CD4-positive, alpha-beta memory T cell (primary cell): ENCODE data around the gene KLHL15. TPM values are rescaled to one million over a fixed set of nuclear protein-coding genes. Genes with fewer than 3 reads are reported as not detected.

Source experiments
- CTCF ChIA-PET: fragments of 350-600 bp; sonication (Branson Sonifier 250); formaldehyde crosslinking; loops from one replicate; lab custom pipeline; 2021; ENCODE audit warnings: inconsistent platforms; ENCODE audit not compliant: partially characterized antibody; lab: Charles Lee
- POLR2A ChIA-PET: fragments of 350-600 bp; sonication (Branson Sonifier 250); formaldehyde crosslinking; loops from one replicate; lab custom pipeline; 2021; ENCODE audit not compliant: partially characterized antibody; lab: Charles Lee
- DNase-seq, 5 donors: peaks; one replicate each; pipeline versions ENCODE4 v3.0.0 to v3.0.0-alpha.2; 2020 to 2022; ENCODE audit warnings: mixed read lengths in 1 of 5
- H3K27ac ChIP-seq: one replicate; pipeline ENCODE4 v1.7.0; 2013; ENCODE audit warnings: low read depth, low read length
- H3K27me3 ChIP-seq: 2 replicates; pipeline ENCODE4 v1.7.0; 2013; ENCODE audit warnings: mild to moderate bottlenecking, low read length, moderate library complexity; ENCODE audit not compliant: insufficient read depth
- H3K36me3 ChIP-seq: 2 replicates; pipeline ENCODE4 v1.7.0; 2013; ENCODE audit warnings: mild to moderate bottlenecking, low read length, moderate library complexity; ENCODE audit not compliant: insufficient read depth
- H3K4me1 ChIP-seq: 2 replicates; pipeline ENCODE4 v1.7.0; 2013; ENCODE audit warnings: mild to moderate bottlenecking, low read length, moderate library complexity; ENCODE audit not compliant: insufficient read depth
- H3K4me3 ChIP-seq, 2 donors: one replicate each; pipeline ENCODE4 v1.7.0; 2013; ENCODE audit warnings: low read length in 2 of 2, mild to moderate bottlenecking in 1 of 2
- H3K9me3 ChIP-seq, 2 donors: one replicate each; pipeline ENCODE4 v1.7.0; 2013; ENCODE audit warnings: low read length in 2 of 2, control low read depth in 1 of 2; ENCODE audit not compliant: control insufficient read depth in 1 of 2
- H3K27ac Mint-ChIP-seq, 7 donors: one replicate each; pipeline ENCODE4 v1.8.0; 2020 to 2021; ENCODE audit warnings: mixed read lengths in 7 of 7, mild to moderate bottlenecking in 6 of 7, inconsistent platforms in 3 of 7, moderate library complexity in 3 of 7
- H3K27me3 Mint-ChIP-seq, 2 donors: one replicate each; pipeline ENCODE4 v1.8.0; 2020 to 2021; ENCODE audit warnings: mixed read lengths in 2 of 2
- H3K36me3 Mint-ChIP-seq, 2 donors: one replicate each; pipeline ENCODE4 v1.8.0; 2020 to 2021; ENCODE audit warnings: mixed read lengths in 2 of 2, inconsistent platforms in 1 of 2, mild to moderate bottlenecking in 1 of 2
- H3K4me1 Mint-ChIP-seq, 4 donors: one replicate each; pipeline ENCODE4 v1.8.0; 2020 to 2021; ENCODE audit warnings: mixed read lengths in 4 of 4, mild to moderate bottlenecking in 1 of 4
- H3K4me3 Mint-ChIP-seq, 8 donors: one replicate each; pipeline ENCODE4 v1.8.0; 2020 to 2021; ENCODE audit warnings: mixed read lengths in 8 of 8, mild to moderate bottlenecking in 7 of 8, moderate library complexity in 6 of 8, inconsistent platforms in 3 of 8
- H3K9me3 Mint-ChIP-seq, 8 donors: one replicate each; pipeline ENCODE4 v1.8.0; 2020 to 2021; ENCODE audit warnings: mixed read lengths in 8 of 8, mild to moderate bottlenecking in 5 of 8, inconsistent platforms in 3 of 8, moderate library complexity in 1 of 8
- intact Hi-C: fragments of 100-400 bp; cut with micrococcal nuclease; formaldehyde crosslinking; loops from one replicate; pipeline ENCODE4 v1.15.1; 2023
- polyA plus RNA-seq, 2 donors: library from polyadenylated mRNA; unstranded; fragments of 300-500 nt; fragmentation: Illumina TruSeq; gene quantifications; one replicate each; pipeline ENCODE4 v1.2.3, GENCODE V29; 2021
- total RNA-seq, 2 experiments: library from RNA; stranded (reverse); gene quantifications; one replicate each; pipeline ENCODE4 v1.2.3, GENCODE V29; 2021

KLHL15 gene
- total and polyA plus RNA-seq, 4 experiments from 2014 or later: 1.3 to 7.9 (median 4.4) TPM

DNA sequence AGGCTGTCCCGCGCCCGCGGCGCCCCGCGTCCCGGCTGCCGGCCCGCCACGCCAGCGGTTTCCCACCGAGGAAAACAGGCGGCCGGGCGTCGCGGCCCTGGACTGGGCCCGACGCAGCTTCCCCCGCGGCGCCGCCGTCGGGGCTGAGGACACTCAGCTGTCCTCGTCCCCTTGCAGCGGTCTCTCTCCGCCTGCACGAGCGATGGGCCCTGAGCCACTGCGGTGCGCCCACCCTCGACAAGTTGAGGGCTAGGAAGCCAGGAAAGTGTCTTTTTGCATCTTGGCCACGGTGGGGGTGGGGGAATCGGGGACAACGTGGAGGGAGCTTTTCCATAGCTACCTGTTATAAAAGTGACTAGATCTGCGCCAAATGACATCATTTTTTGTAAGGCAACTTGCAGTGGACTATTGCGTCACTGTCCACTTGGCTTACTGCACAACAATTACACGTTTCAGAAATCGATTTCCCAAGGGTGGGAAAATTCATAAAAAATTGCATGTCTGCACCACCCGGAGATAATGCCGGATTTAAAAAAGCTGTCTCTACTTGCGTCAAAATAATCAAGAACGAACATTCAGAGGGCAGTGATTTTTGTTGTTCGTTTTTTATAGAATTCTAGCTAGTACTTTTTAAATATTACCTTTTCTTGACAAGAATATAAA is 1.1 kb downstream of the KLHL15 start:
- Mint-ChIP-seq H3K4me3 (peak overlapping the region; percentile 81 to 88 (median 84)), H3K4me1 (peaks cover 9 to 23% (median 18%) of the 10 kb centered on the region in 4 donors), H3K9me3 (peaks cover 0 to 4% (median 0%) of the 10 kb centered on the region in 8 donors), H3K27me3 (no peaks in the 10 kb centered on the region), H3K36me3 (peaks cover 4 to 8% of the 10 kb centered on the region in 2 donors), H3K27ac (peak overlapping the region; percentile 85 to 93 (median 93))
- ChIA-PET POLR2A (interaction anchor here (0.7 to 5.1 kb wide), 12 partner anchors 9 to 283 kb away, joined by 3 to 76 read pairs (median 4); partner anchors contain the start of genes ACOT9, APOO, CXorf58 and EIF2S3), CTCF (interaction anchor here (0.8 to 2.7 kb wide), 9 partner anchors 9 to 328 kb away, joined by 3 to 48 read pairs (median 7); partner anchors contain the start of genes APOO, CXorf58 and EIF2S3)
- H3K4me1 ChIP-seq: peaks cover 21% of the 10 kb centered on the region
- no peaks in the 10 kb centered on the region for H3K9me3 ChIP-seq
- peak overlapping the region; percentile 75 for H3K27ac ChIP-seq
- H3K27me3 ChIP-seq: no peaks in the 10 kb centered on the region
- no peaks in the 10 kb centered on the region for H3K36me3 ChIP-seq
- intact Hi-C loops: loop anchor here (1.0 to 2.0 kb wide), 4 partner anchors 28 to 125 kb away; partner anchors contain the start of genes CXorf58 and EIF2S3
- peak overlapping the region; percentile 17 to 53 for H3K4me3 ChIP-seq
- peak in 1 of 5 donors; percentile 43 for DNase-seq

- Mint-ChIP-seq H3K9me3 (peaks cover 0 to 4% (median 0%) of the 10 kb centered on the region in 8 donors), H3K27ac (peak overlapping the region in 5 of 7 donors; percentile 59 to 92 (median 75)), H3K4me1 (peaks cover 14 to 29% (median 22%) of the 10 kb centered on the region in 4 donors), H3K27me3 (no peaks in the 10 kb centered on the region), H3K4me3 (peak overlapping the region; percentile 62 to 94 (median 88)), H3K36me3 (peaks cover 4 to 8% of the 10 kb centered on the region in 2 donors)
- no peaks in the 10 kb centered on the region for H3K27me3 ChIP-seq
- H3K27ac ChIP-seq: peak overlapping the region; percentile 75
- DNase-seq: peak; percentile 77 to 82 (median 80)
- POLR2A ChIA-PET: interaction anchor here (0.6 to 5.1 kb wide), 10 partner anchors 29 to 282 kb away, joined by 3 to 76 read pairs (median 6); partner anchors contain the start of genes ACOT9, APOO, CXorf58 and EIF2S3
- H3K36me3 ChIP-seq: no peaks in the 10 kb centered on the region
- CTCF ChIA-PET: interaction anchor here (0.8 to 5.1 kb wide), 10 partner anchors 9 to 328 kb away, joined by 3 to 48 read pairs (median 6); partner anchors contain the start of gene EIF2S3
- peak overlapping the region; percentile 61 to 62 for H3K4me3 ChIP-seq
- peaks cover 29% of the 10 kb centered on the region for H3K4me1 ChIP-seq
- intact Hi-C loops: loop anchor here (1.0 kb wide), 3 partner anchors 29 to 117 kb away; partner anchors contain the start of genes CXorf58 and EIF2S3
- H3K9me3 ChIP-seq: no peaks in the 10 kb centered on the region
Measured at GRCh38 chrX:24024819-24025740, 1.9 kb downstream of the KLHL15 start.

GRCh38 chrX:24023972-24024669 is 2.9 kb downstream of the KLHL15 start:
- intact Hi-C loops: no loop called here
- CTCF ChIA-PET: interaction anchor here (1.5 to 5.1 kb wide), 2 partner anchors 30 to 117 kb away, joined by 4 to 23 read pairs; partner anchors contain the start of gene EIF2S3

DNA sequence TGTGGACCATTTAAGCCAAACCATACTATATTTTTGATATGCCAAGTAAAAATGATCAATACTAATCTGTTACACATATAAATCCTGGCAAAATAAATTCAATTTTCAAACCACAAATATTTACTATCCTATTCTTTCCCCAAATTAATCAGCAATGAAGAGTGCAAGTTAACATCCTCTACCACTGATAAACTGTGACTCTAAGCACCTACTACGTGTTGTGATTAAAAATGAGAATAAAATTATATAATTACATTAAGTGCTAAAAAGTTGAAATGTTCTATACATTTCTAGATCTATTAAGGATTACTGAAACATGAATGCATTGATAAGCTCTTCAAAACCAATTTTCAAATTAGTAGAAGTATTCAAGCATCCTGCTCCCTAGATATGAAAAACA is 3.4 kb downstream of the KLHL15 start:
- H3K27me3 Mint-ChIP-seq: no peaks in the 10 kb centered on the region
- ChIA-PET CTCF (interaction anchor here (1.5 to 5.1 kb wide), 2 partner anchors 31 to 117 kb away, joined by 4 to 23 read pairs; partner anchors contain the start of gene EIF2S3), POLR2A (interaction anchor here (1.6 to 5.1 kb wide), 3 partner anchors 30 to 116 kb away, joined by 3 to 76 read pairs (median 37); partner anchors contain the start of genes APOO, CXorf58 and EIF2S3)
- H3K27ac Mint-ChIP-seq: peak overlapping the region in 6 of 7 donors; percentile 9 to 94 (median 82)
- intact Hi-C loops: no loop called here
- H3K9me3 Mint-ChIP-seq: peaks cover 0 to 4% (median 0%) of the 10 kb centered on the region in 8 donors
- peak overlapping the region; percentile 77 to 94 (median 88) for H3K4me3 Mint-ChIP-seq
- peak overlapping the region; percentile 15 for H3K27ac ChIP-seq
- H3K9me3 ChIP-seq: no peaks in the 10 kb centered on the region
- H3K4me1 ChIP-seq: peaks cover 36% of the 10 kb centered on the region
- no peak overlapping the region for H3K4me3 ChIP-seq
- H3K27me3 ChIP-seq: no peaks in the 10 kb centered on the region
- peaks cover 4 to 10% of the 10 kb centered on the region in 2 donors for H3K36me3 Mint-ChIP-seq
- H3K36me3 ChIP-seq: no peaks in the 10 kb centered on the region
- DNase-seq: no peak
- peaks cover 18 to 37% (median 27%) of the 10 kb centered on the region in 4 donors for H3K4me1 Mint-ChIP-seq

More at GRCh38 chrX:24023972-24024669, 2.9 kb downstream of the KLHL15 start:
- DNase-seq: peak in 2 of 5 donors; percentile 11 to 13
- no peaks in the 10 kb centered on the region for H3K9me3 ChIP-seq
- H3K27me3 ChIP-seq: no peaks in the 10 kb centered on the region
- peak overlapping the region; percentile 75 to 94 (median 89) for H3K27ac Mint-ChIP-seq
- H3K36me3 ChIP-seq: no peaks in the 10 kb centered on the region
- peaks cover 36% of the 10 kb centered on the region for H3K4me1 ChIP-seq
- H3K9me3 Mint-ChIP-seq: peaks cover 0 to 4% (median 0%) of the 10 kb centered on the region in 8 donors
- H3K4me1 Mint-ChIP-seq: peaks cover 18 to 37% (median 27%) of the 10 kb centered on the region in 4 donors
- peak overlapping the region; percentile 61 to 62 for H3K4me3 ChIP-seq
- peaks cover 4 to 10% of the 10 kb centered on the region in 2 donors for H3K36me3 Mint-ChIP-seq
- POLR2A ChIA-PET: interaction anchor here (0.6 to 5.1 kb wide), 5 partner anchors 30 to 241 kb away, joined by 3 to 76 read pairs (median 22); partner anchors contain the start of genes APOO, CXorf58, EIF2S3 and SAT1
- H3K4me3 Mint-ChIP-seq: peak overlapping the region; percentile 81 to 94 (median 88)
- peak overlapping the region; percentile 75 for H3K27ac ChIP-seq
- no peaks in the 10 kb centered on the region for H3K27me3 Mint-ChIP-seq

GRCh38 chrX:24020306-24020876 is 6.6 kb downstream of the KLHL15 start:
- Histone ChIP-seq H3K27ac (no peak overlapping the region), H3K9me3 (no peaks in the 10 kb centered on the region), H3K27me3 (no peaks in the 10 kb centered on the region), H3K36me3 (no peaks in the 10 kb centered on the region), H3K4me3 (no peak overlapping the region), H3K4me1 (peaks cover 31% of the 10 kb centered on the region)
- ChIA-PET CTCF (interaction anchor here (1.4 to 5.1 kb wide), 3 partner anchors 34 to 119 kb away, joined by 3 to 23 read pairs (median 3); partner anchors contain the start of genes CXorf58 and EIF2S3), POLR2A (interaction anchor here (0.8 to 2.7 kb wide), 3 partner anchors 34 to 112 kb away, joined by 3 to 9 read pairs (median 4); partner anchors contain the start of genes APOO, CXorf58 and EIF2S3)
- no peak for DNase-seq
- peak overlapping the region in 2 of 7 donors; percentile 47 to 58 for H3K27ac Mint-ChIP-seq
- intact Hi-C loops: no loop called here
- no peaks in the 10 kb centered on the region for H3K9me3 Mint-ChIP-seq
- H3K4me1 Mint-ChIP-seq: peaks cover 20 to 35% (median 26%) of the 10 kb centered on the region in 4 donors
- no peaks in the 10 kb centered on the region for H3K27me3 Mint-ChIP-seq
- peak overlapping the region in 5 of 8 donors; percentile 1 to 54 (median 35) for H3K4me3 Mint-ChIP-seq
- H3K36me3 Mint-ChIP-seq: peaks cover 4 to 9% of the 10 kb centered on the region in 2 donors
